GM19099 (cell line): Measurements from ENCODE around the gene NINJ1.

ENCODE experiments used
- POLR2A ChIP-seq: IDR thresholded peaks from 3 replicates; pipeline ENCODE4 v1.6.1; 2011; ENCODE audit warnings: low read depth; ENCODE audit not compliant: insufficient read length; ENCODE audit errors: extremely low read depth

NINJ1 gene

DNA sequence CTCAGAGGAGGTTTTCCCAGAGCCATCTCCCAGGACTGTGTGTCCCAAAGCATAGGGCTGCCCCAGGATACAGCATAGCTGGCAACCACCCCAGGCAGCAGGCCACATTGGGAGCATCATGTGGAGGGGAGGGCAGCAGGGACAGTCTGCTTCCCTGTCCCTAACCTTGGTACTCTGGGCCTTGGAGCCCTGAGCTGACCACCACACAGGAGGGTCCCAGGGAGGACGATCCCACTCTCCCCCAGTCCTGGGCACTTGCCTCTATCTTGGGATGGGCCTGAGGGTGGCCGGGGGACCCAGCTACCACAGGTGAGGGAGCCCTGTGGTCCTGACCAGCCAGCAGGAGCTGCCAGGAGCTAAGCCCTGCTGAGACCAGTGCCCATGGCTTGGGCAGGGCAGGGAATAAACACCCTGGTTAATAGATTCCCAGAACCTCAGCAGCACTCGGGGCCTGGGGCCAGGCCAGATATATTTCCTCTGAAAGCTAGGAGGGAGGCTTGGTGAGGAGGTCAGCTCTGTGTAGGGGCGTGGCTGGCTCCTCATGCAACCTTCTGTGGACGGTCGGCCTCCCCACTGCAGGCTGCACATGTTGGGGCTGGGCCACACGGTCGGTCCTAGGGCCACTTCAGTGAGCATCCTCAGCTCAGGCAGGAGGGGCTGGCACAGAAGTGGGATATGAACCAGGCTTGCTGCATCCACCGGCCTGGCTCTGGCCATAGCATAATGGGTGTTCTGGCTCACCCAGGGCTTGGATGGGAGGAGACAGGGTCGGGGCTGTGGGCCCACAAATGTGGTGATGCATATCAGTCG, 4.2 kb downstream of the NINJ1 start:
- no peak for TF ChIP-seq POLR2A

DNA sequence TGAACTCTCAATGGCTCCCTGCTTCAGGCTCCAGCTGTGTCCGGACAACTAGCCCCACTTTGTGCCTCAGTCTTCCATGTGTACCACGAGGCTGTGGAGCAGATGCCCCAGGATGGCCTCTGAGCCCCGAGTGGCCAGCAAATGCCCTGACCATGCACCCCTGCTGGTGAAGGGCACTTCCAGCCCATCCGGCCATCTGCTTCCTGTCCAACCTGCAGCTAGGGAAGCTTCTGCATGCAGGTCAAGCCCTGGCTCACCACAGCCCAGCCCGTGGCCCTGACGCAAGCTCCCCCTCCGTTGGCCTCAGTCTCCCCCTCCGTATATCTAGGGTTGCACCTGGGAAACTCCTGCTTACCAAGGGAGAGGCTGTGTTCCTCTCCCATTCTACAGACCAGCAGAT, 4.8 kb downstream of the NINJ1 start:
- no peak for TF ChIP-seq POLR2A

DNA sequence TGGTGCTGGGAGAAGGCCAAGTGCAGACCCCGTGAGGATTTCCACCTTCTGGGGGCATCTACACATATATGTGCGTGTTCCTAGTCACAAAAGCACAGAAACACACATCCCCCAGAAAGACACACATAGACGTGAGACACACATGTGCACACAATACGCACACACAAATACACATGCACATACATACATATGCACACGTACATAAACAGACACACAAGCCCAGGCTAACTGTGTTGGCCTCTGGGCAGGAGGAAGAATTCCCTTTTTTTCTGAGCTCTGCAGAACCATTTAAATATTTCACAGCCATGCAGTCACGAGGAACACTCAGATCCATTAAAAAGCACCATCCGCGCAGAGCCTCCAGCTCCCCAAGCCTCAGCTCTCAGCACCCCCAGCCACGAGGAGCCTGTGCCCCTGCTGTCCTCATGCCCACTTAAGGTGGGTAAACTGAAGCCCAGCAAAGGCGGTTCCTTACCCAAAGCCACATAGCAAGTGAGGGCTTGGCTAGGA, 5.3 kb downstream of the NINJ1 start:
- no peak for TF ChIP-seq POLR2A

DNA sequence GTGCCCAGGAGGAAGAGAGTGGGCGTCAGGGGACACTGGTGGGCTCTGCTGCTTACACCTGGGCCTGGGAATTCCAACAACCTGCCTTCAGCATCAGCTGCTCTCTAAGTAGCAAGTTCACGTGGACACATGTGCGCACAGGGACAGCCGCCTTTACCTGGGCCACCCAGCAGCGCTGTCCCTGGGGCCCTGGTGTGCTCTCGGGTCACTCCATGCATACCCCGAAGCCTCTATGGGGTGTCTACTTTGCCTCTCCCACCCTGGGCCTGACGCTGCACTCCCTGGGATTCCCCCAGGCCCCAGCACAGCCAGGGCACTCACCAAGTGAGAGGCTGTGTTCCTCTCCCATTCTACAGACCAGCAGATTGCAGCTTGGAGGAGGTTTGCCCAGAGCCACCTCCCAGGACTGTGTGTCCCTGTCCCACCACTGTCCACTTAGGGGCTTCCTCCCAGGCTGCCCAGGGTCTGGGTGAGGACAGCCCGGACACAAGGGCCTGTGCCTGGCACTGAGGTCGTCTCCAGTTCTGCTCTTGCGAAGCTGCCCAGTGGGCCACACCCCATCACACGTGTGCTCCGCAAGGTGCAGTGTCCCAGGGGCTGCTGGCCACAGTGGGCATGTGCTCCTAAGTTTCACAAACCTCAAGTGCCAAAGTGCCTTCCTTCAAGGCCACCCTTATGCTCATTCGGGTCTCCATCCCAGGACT, 5.9 kb downstream of the NINJ1 start:
- no peak for TF ChIP-seq POLR2A

DNA sequence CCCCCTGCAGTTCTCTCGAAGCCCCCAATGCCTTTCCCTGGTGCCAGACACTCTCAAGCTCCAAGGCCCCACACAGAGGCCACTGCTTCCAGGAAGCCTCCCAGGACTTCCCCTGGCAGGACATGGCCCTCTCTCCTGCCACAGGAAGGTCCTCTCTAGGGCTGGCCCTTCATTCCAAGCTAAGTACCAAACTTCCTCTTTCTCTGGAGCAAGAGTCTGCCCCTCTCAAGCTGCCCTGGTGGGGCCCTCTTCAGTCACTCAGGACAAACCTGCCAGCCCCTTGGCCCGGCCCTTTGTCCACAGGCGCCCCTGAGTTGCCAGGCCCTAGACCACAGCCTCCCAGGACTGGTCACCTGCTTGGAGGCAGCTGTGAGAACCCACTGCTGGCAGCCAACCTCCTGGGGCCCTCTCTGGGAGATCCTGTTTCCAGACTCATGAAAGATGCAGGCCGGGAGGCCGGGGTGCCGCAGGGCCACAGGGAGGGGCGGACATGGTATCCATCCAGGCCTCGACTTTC, 6.6 kb downstream of the NINJ1 start:
- no peak for TF ChIP-seq POLR2A

DNA sequence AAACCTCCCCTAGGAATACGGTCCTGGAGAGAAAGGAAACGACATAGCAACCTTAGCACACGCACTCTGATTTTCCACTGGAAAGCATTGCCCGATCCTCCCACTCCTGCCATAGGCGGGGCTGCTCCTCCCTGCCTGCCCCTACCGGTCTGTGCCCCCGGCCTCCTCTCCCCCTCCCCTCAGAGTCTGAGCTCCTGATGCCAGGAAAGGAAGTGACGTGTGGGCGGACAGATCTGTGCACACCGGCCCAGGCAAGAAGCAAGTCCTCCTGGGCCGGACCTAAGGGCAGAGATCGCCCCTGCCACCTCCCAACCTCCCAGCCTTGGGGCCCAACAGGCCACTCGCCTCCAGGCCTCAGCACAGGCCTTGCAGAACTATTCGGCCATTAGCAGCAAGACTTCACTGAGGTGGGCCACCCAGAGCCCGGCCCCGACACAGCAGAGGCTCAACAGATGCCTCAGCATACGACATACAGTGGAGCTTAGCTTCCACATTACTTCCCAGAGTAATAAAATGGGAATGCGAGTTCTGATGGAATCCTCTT, 7.2 kb downstream of the NINJ1 start:
- TF ChIP-seq POLR2A, result no peak

DNA sequence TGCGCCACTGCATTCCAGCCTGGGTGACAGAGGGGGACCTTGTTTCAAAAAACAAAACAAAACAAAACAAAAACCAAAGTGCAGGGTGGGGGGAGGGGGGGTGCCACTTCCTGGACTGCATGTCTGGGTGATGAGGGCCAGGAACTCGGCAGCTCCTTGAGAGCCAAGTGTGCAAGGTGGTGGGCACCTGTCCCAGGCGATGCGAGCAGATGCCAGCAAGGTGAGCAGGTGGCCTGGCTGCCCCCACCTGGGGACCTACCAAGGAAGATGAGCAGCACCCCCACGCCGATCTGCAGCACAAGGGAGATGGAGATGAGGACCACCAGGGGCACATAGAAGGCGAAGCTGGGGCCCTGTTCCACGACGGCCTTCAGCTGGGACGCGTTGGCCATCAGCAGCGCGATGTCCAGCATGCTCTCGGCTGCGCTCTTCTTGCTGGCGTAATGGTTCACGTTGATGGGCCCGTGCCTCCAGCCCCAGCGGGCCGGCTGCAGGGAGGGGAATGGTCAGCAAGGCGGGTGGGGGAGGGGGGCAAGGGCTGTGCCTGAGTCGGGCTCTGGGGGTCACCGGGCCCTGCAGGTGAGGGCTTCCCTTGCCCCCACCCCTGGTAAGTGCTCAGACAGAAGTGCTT, 7.8 kb downstream of the NINJ1 start:
- TF ChIP-seq POLR2A, result no peak

DNA sequence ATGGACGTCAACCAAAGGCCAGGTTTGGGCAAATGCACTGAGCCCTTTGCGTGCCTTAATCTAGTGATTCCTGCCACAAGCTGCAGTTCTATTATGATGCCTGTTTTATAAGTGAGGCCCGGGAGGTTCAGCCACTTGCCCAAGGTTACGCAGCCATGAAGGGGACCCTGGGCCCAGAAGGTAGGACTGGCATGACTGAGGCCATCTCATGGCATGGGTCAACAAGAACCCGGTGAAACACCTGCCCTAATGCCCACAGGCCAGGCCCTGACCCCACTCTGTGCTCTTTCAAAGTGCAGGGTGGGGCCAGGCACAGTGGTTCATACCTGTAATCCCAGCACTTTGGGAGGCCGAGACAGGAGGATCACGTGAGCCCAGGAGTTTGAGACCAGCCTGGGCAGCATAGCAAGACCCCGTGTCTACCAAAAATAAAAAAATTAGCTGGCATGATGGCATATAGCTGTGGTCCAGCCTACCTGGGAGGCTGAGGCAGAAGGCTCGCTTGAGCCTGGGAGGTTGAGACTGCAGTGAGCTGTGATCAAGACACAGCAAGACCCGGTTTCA, 8.6 kb downstream of the NINJ1 start:
- TF ChIP-seq POLR2A, result no peak

DNA sequence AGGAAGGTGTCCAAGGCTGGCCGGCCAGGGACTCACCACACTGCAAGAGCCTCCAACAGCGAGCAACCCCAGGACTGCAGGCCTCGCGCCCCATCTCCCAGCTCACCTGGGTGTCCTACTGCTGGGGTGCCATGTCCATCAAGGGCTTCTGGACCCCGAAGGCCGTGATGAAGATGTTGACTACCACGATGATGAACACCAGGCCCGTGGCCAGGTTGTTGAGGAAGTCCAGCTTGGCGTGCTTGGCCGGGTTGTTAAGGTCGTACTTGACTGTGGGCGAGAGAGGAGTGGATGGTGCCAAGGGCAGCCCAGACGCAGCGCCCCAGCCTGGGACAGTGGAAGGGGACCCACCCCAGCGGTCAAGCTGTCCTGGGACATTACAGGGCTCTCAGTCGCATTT, 9.3 kb downstream of the NINJ1 start:
- no peak for TF ChIP-seq POLR2A

DNA sequence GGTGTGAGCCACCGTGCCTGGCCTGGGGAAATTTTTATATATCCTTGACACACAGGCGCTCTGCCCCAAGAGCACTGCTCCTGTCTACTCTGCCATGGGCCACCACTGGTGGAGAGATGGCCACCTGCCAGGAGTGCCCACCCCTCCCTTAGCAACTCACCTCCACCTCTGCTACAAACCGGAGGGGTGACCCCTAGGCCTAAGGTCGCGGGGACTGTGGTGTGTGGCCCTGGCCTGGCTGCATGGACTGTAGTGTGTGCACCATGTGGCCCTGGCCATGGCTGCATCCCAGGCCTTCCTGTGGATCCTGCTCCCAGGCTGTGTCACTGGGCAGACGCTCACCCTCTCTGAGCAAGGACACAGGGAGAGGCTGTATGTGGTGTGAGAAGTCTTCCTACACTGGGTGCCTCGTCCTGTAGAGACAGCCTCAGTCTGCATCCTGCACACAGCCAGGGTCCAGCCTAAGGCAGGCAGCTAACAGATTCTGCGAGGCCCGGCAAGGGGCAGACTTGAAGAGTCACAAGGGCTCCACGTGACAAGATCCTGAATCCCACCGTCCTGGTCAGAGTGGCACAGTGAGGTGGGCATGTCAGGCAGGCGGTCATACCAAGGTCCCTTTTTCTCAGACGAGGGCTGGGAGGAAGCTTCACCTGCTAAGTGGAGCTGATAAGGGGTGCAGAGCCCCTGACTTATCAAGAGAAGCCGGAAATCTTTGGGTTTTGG, 10.3 kb downstream of the NINJ1 start:
- TF ChIP-seq POLR2A, result no peak

DNA sequence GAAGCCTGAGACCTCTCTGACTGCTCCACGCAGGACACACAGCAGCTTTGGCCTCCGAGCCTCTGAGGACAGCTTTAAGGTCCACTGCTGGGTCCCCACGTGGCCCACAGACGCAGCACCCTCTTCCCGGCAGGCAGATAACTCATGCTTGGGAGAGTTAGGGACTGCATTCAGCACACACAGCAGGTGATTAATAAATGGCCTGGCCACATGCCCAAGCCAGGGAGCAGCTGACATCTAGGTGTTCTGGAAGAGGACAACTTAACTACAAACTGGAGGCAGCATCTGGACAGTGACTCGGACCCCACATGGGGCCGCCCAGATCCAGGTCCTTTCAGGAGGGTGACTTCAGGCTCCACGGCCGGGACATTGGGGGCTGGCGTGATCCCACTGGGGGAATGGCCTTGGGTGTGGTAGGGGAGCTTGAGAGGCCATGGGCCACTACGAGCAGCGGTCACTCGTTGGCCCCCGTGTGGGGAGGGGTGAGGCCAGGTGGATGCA, 11.3 kb downstream of the NINJ1 start:
- TF ChIP-seq POLR2A, result no peak

DNA sequence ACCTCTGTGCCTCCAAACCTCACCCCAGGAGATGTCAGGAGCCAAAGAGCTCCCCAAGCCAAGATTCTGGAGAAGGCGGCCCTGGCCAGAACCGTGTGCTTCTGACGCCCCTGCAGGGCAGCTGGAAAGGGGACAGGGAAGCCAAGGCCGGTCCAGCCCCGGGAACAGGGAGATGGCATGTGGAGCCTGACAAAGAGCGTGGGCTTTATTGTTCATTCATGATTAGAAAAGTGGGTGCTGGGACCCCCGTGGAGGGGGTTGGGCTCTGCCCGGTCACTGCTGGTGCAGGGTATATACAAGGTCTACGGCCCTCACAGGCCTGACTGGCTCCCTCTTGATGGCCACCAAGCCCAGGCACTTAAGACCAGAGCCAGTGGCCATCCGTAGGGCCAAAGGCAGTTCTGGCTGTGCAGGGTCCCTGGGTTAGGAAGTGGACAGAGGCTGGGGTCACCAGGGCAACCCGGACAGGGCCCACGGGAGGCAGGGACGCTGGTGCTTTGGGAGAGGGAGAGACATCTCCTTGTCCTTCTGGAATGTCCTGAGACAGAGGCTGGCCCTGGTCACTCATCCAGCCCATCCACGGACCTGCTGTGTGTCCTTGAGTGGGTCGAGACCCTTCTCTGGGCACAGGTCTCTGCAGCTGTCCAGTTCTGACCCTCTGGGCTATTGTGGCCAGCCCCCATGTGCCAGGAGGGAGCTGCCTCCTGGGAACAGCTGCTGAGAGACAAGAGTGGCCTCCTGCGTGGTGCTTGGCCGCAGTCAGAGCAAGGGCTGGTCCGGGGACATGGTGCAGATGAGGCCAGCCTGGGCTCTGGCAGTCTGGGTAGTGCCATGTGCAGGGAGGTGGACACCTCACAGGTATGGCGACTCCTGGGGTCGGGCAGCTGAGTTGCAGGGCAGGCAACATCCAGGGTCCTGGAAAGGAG, 12.5 kb downstream of the NINJ1 start:
- TF ChIP-seq POLR2A, result no peak

DNA sequence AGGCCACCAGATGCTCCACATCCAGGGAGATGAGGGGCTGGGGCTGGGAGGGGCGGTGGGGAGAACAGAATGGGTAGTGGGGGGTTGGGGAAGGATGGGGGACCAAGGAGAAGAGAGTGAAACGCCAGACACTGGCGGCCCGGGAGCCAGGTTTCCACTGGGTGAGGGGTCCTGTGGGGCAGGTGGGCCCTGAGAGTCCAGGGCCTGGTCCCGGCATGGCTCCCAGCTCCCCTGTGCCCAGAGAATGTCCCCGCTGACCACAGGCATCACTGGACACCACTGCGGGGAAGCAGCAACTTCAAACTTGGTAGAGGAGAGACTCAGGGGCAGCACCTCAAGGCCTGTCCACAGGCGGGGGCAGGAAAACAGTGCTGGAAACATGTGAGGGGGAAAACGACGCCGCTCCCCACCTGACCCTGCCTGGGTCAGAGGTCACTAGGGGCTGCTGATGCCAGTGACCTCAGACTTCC, 13.2 kb downstream of the NINJ1 start:
- TF ChIP-seq POLR2A, result no peak
